DMS53 treated with DMSO at 0.1 percent for 48 hours (cell line): ENCODE measurements around the gene P3H4.
"Not testable (repeated sequence)": the region's sequence is repeated elsewhere in the genome, so short reads cannot be mapped to it uniquely, and the experiment has no call there.

Experiments
- DNase-seq: peaks from one replicate; lab custom pipeline; 2025; ENCODE audit not compliant: unreplicated experiment; lab: John Stamatoyannopoulos, UW

Gene P3H4, protein sequence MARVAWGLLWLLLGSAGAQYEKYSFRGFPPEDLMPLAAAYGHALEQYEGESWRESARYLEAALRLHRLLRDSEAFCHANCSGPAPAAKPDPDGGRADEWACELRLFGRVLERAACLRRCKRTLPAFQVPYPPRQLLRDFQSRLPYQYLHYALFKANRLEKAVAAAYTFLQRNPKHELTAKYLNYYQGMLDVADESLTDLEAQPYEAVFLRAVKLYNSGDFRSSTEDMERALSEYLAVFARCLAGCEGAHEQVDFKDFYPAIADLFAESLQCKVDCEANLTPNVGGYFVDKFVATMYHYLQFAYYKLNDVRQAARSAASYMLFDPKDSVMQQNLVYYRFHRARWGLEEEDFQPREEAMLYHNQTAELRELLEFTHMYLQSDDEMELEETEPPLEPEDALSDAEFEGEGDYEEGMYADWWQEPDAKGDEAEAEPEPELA

DNA sequence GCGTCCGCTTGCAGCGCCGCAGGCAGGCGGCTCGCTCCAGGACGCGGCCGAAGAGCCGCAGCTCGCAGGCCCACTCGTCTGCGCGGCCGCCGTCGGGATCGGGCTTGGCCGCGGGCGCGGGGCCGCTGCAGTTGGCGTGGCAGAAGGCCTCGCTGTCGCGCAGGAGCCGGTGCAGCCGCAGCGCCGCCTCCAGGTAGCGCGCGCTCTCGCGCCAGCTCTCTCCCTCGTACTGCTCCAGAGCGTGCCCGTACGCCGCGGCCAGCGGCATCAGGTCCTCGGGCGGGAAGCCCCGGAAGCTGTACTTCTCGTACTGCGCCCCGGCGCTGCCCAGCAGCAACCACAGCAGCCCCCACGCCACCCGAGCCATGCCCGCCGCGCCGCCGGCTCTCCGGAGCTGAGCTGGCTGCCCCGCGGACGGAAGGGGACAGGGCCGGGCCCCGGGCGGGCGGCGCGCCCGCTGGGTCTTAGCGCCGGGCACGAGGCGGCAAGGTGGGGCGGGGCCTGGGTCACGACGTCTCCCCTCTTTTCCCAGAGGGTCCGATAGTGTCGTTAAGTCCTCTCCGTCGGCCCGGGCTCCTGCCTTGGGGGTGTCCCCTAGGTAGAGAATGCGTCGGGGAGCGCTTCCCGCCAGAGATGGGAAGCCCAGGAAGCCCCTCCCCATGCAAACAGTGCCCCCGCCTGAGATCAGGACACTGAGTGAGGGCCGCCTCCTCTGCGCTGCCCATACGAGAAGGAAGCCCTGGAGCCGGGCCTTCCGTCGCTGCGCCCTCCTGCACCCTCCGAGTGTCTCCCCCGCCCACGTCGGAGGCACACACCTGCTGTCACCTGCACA, at the start of gene P3H4:
TSS of gene P3H4 (minus strand) at position 401 of the 832 bp plus-strand sequence. CDS start at position 367, 34 bp downstream.
- DNase-seq, result peak; percentile 70

GRCh38 chr17:41860254-41860931, 48.6 kb upstream of the P3H4 start:
- DNase-seq, result no peak

DNA sequence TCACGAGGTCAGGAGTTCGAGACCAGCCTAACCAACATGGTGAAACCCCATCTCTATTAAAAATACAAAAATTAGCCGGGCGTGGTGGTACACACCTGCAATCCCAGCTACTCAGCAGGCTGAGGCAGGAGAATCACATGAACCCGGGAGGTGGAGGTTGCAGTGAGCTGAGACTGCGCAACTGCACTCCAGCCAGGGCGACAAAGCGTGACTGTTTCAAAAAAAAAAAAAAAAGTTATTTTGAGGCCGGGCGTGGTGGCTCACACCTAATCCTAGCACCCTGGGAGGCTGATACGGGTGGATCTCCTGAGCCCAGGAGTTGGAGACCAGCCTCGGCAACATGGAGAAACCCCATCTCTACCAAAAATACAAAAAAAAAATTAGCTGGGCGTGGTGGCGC, 39.6 kb upstream of the P3H4 start:
- not testable (repeated sequence) for DNase-seq

DNA sequence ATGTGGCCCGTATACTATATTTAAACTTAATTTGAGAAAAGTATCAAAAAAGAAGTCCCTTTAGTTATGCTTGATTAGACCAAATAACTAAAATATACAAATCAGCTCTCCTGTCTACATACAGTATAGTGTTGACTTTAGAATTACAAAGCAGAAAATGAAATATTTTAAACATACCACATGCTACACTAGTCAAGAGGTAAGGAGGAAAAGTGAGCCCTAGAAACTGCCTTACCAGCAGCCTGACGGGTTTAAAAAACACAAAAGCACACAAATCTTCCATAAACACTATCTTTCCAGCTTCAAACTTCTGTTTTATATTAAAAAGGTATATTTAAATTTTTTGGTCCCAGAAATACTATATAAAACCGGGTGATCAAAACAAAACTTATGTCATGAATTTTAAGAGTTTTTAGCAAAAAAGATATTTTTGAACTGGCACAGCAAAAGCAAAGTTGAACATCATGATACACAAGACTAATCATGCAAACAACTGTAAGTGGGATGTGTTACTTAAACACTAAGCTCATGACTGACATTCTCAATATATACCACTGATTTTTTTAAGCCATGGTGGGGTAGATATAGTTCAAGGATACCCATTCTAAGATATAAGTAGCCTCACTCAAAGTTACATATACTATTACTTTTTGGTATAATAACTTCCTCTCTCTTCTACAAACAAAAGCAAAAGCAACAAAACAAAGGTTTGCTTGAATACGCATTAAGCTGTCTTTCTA, 37.7 kb upstream of the P3H4 start:
- DNase-seq, result no peak

DNA sequence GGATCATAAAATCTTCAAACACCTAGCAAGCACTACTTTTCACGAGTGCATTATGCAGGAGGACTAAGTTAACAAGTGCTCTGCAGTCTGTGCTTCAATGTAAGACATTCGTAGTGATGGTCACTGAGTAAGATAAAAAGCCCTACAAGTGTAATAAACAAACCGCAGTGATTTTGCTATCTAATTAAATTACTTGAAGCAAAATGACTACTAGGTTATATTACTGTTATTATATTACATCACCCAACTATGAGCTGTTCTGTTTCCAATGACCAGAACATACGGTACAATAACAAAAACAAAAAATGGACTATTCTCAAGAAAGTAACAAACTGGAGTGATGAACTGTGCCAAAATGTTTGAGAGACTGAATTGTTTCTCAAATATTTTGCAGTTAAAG, 37.0 kb upstream of the P3H4 start:
- DNase-seq, result no peak

DNA sequence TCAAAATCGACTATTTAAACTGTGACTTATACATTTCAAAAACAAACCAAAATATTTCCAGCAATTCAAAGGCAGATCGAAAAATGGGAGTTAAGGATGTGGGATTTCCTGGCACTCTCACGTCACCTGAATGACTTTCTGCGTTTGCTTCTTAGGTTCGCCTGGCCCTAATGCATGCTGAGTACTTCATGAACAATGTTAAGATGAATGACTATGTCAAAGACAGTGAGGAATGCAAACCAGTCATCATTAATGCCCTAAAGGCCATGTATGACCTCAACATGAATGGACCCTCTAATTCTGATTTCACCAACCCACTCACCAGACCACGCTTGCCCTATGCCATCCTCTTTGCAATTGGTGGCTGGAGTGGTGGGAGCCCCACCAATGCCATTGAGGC, 33.2 kb upstream of the P3H4 start:
- DNase-seq, result no peak

DNA sequence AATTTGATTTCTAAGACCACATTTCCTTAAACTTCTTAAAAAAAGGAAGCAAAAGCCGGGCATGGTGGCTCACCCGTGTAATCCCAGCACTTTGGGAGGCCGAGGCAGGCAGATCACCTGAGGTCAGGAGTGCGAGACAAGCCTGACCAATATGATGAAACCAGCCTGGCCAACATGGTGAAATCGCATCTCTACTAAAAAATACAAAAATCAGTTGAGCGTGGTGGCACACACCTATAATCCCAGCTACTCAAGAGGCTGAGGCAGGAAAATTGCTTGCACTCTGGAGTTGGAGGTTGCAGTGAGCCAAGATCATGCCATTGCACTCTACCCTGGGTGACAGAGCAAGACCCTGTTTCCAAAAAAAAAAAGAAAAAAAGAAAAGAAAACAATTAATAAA, 29.0 kb upstream of the P3H4 start:
- DNase-seq, result not testable (repeated sequence)

DNA sequence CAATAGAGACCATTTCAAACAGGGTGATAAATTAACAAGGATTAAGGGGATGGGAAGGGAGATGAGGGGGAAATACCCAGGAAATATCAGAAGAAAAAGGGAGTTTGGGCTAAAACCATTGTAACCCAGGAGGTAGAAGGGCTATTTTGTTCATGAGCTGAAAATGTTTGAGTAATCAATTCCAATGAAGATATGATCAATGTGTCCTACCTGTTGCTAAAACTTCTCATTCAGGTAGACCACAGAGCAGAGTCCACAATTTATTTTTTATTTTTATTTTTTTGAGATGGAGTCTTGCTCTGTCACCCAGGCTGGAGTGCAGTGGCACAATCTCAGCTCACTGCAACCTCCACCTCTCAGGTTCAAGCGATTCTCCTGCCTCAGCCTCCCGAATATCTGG, 27.7 kb upstream of the P3H4 start:
- DNase-seq, result not testable (repeated sequence)

DNA sequence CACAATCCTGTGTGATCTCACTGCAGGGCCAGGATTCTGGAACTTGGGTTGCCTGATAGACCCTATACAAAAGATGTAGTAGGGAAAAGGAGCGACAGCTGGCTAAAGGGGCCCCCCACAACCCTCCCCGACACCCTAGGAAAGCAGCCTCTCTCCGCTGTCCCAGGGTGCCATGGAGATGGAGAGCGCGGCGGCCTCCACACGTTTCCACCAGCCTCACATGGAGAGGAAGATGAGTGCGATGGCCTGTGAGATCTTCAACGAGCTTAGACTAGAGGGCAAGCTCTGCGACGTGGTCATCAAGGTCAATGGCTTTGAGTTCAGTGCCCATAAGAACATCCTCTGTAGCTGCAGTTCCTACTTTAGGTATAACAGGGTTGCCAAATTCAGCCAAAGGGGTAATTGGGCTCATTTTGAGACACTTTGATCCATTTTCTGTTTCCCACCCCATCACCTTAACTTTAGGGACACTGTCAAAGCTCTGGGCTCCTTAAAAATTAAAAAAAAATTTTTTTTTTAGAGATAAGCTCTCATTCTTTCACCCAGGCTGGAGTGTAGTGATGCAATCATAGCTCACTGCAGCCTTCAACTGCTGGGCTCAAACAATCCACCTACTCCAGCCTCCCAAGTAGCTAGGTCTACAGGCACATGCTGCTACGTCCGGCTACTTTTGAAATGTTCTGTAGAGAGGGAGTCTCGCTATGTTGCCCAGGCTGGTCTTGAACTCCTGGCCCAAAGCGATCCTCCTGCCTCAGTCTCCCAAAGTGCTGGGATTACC, 26.2 kb upstream of the P3H4 start, which contains the start of gene KLHL10:
TSS of gene KLHL10 (plus strand) at position 65 of the 778 bp plus-strand sequence. CDS start at position 173, 108 bp downstream.
- DNase-seq, result no peak

- no peak for DNase-seq
Measured at GRCh38 chr17:41836550-41837196, 24.9 kb upstream of the P3H4 start.

GRCh38 chr17:41835800-41836549, 24.2 kb upstream of the P3H4 start, which contains the start of gene NT5C3B:
TSS of gene NT5C3B (minus strand) at chr17:41836232. CDS start at chr17:41836193, 39 bp downstream.
- no peak for DNase-seq

- no peak for DNase-seq
Measured at GRCh38 chr17:41835214-41835799, 23.6 kb upstream of the P3H4 start.

GRCh38 chr17:41829961-41830360, 18.2 kb upstream of the P3H4 start:
- not testable (repeated sequence) for DNase-seq

GRCh38 chr17:41825175-41825845, 13.6 kb upstream of the P3H4 start:
- DNase-seq, result no peak

DNA sequence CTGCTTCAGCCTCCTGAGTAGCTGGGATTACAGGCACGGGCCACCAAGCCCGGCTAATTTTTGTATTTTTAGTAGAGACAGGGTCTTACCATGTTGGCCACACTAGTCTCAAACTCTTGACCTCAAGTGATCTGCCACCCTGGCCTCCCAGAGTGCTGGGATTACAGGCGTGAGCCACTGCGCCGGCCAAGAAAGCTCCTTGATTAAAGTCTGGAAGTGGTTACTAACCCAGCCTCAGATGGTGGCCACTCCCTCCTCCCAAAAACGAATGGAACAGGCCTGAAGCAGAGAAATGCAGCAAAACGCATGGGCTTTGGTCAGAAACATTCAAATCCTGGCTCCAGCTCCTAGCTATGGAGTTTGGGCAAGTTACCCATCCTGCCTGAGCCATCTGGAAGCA, 12.3 kb upstream of the P3H4 start:
- DNase-seq, result no peak

DNA sequence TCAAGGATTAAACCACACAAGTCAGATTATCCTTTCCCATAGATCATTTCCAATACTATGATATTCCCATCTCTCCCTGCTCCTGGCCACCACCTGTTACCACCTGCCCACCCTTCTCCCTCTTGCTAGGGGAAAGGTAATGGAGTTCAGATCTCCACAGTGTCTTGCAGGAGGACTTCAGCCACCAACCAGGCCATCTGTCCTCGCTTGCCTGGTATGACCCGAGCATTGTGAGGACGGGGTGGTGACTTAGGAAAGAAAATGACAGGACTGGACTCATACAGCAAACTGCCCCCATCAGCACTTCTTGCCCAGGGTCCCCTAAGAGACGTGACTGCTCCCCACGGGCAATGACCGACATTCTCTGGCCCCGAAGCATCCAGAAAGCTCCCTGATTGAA, 11.8 kb upstream of the P3H4 start:
- no peak for DNase-seq

- DNase-seq, result no peak
Measured at GRCh38 chr17:41823141-41823524, 11.4 kb upstream of the P3H4 start.
